Thyroid gland (tissue), 4 donors: ENCODE results near the gene FAM240A. TPM values are rescaled to one million over a fixed set of nuclear protein-coding genes. Genes with fewer than 3 reads are reported as not detected.

Experiments used
- DNase-seq, 2 donors: peaks; one replicate each; pipeline ENCODE4 v3.0.0-alpha.2; 2019
- H3K27ac ChIP-seq, 3 donors: fragments of 200-600 bp; sonication (generic); 1 replicate in 2 of 3; 2 replicates in 1 of 3; pipeline ENCODE4 v1.5.1; 2016 to 2019; ENCODE audit warnings: mild to moderate bottlenecking in 1 of 3, moderate library complexity in 1 of 3
- H3K27me3 ChIP-seq: fragments of 200-600 bp; sonication (generic); one replicate; pipeline ENCODE4 v1.5.1; 2019
- H3K36me3 ChIP-seq, 2 donors: fragments of 200-600 bp; sonication (generic); one replicate each; pipeline ENCODE4 v1.5.1; 2016 to 2019
- H3K4me1 ChIP-seq, 2 donors: fragments of 200-600 bp; sonication (generic); one replicate each; pipeline ENCODE4 v1.5.1; 2017 to 2019
- H3K4me3 ChIP-seq, 3 donors: fragments of 200-600 bp; sonication (generic); replicated peaks in 1 of 3; 1 replicate in 2 of 3; 2 replicates in 1 of 3; pipeline ENCODE4 v1.5.1; 2016; ENCODE audit warnings: mild to moderate bottlenecking in 1 of 3
- H3K9me3 ChIP-seq: fragments of 200-600 bp; sonication (generic); one replicate; pipeline ENCODE4 v1.5.1; 2017
- CTCF ChIP-seq, 6 experiments: fragments of 200-600 bp in 3 of 6; fragments of 450-650 bp in 3 of 6; sonication (generic) in 3 of 6; IDR thresholded peaks; one replicate each; pipeline ENCODE4 v1.5.1; 2016 to 2019; ENCODE audit warnings: antibody characterized with exemption in 6 of 6, mild to moderate bottlenecking in 2 of 6, inconsistent platforms in 1 of 6, moderate library complexity in 1 of 6
- POLR2A ChIP-seq, 2 donors: fragments of 450-650 bp; IDR thresholded peaks; one replicate each; pipeline ENCODE4 v1.6.1; 2017; ENCODE audit warnings: antibody characterized with exemption in 2 of 2, mild to moderate bottlenecking in 2 of 2, moderate library complexity in 1 of 2
- WGBS, 2 donors: methylation state at CpG; one replicate each; pipeline ENCODE4 v1.1.5; 2017; 5-methylcytosine and 5-hydroxymethylcytosine counted together
- intact Hi-C: fragments of 100-400 bp; cut with DNase I; formaldehyde crosslinking; loops from one replicate; pipeline ENCODE4 v1.15.1; 2023
- total RNA-seq, 4 donors: library from RNA; depleted of rRNA; stranded (reverse); fragments of >200 nt; gene quantifications; one replicate each; pipeline ENCODE4 v1.2.3, GENCODE V29; 2016

Gene FAM240A
- total RNA-seq, 4 donors from 2014 or later: 0.22 to 1.1 TPM; not detected in 2

GRCh38 chr3:46663591-46664135 is 51.3 kb downstream of the FAM240A start:
- H3K4me3 ChIP-seq: no peak overlapping the region
- no peaks in the 10 kb centered on the region for H3K36me3 ChIP-seq
- intact Hi-C loops: no loop called here
- peaks cover 3 to 18% of the 10 kb centered on the region in 2 donors for H3K4me1 ChIP-seq
- WGBS, 2 donors: 71 to 75% methylated on average over 8 of the region's 8 CpGs
- no peaks in the 10 kb centered on the region for H3K9me3 ChIP-seq
- TF ChIP-seq CTCF (IDR thresholded peaks at IDR 0.05): no peak
- TF ChIP-seq POLR2A (IDR thresholded peaks at IDR 0.05): no peak
- no peak for DNase-seq
- no peak overlapping the region for H3K27ac ChIP-seq
- H3K27me3 ChIP-seq: no peaks in the 10 kb centered on the region

- 96 to 98% methylated on average over 4 to 6 of the region's 6 CpGs for WGBS, 2 donors
- H3K27ac ChIP-seq: no peak overlapping the region
- intact Hi-C loops: no loop called here
- H3K4me3 ChIP-seq: no peak overlapping the region
- H3K36me3 ChIP-seq: no peaks in the 10 kb centered on the region
- H3K4me1 ChIP-seq: peaks cover 3 to 18% of the 10 kb centered on the region in 2 donors
- no peak for DNase-seq
- H3K9me3 ChIP-seq: no peaks in the 10 kb centered on the region
- TF ChIP-seq CTCF (IDR thresholded peaks at IDR 0.05): no peak
- TF ChIP-seq POLR2A (IDR thresholded peaks at IDR 0.05): no peak
- H3K27me3 ChIP-seq: no peaks in the 10 kb centered on the region
Measured at GRCh38 chr3:46664188-46664970, 52.1 kb downstream of the FAM240A start.

GRCh38 chr3:46664971-46665762 is 52.8 kb downstream of the FAM240A start:
- 79 to 85% methylated on average over 19 to 22 of the region's 23 CpGs for WGBS, 2 donors
- DNase-seq: no peak

GRCh38 chr3:46665763-46666452 is 53.6 kb downstream of the FAM240A start:
- 88 to 90% methylated on average over 8 to 9 of the region's 9 CpGs for WGBS, 2 donors
- H3K27me3 ChIP-seq: no peaks in the 10 kb centered on the region
- H3K27ac ChIP-seq: no peak overlapping the region
- no peaks in the 10 kb centered on the region for H3K36me3 ChIP-seq
- H3K4me1 ChIP-seq: peaks cover 3 to 14% of the 10 kb centered on the region in 2 donors
- no peak overlapping the region for H3K4me3 ChIP-seq
- intact Hi-C loops: no loop called here
- no peak for DNase-seq
- TF ChIP-seq POLR2A (IDR thresholded peaks at IDR 0.05) (no peak), CTCF (IDR thresholded peaks at IDR 0.05) (no peak)
- no peaks in the 10 kb centered on the region for H3K9me3 ChIP-seq

More at GRCh38 chr3:46664971-46665762, 52.8 kb downstream of the FAM240A start:
- intact Hi-C loops: no loop called here
- Histone ChIP-seq H3K27ac (no peak overlapping the region), H3K27me3 (no peaks in the 10 kb centered on the region), H3K4me3 (no peak overlapping the region), H3K9me3 (no peaks in the 10 kb centered on the region), H3K36me3 (no peaks in the 10 kb centered on the region), H3K4me1 (peaks cover 3 to 18% of the 10 kb centered on the region in 2 donors)
- TF ChIP-seq CTCF (IDR thresholded peaks at IDR 0.05): no peak
- TF ChIP-seq POLR2A (IDR thresholded peaks at IDR 0.05): no peak
